IPS-NIHi7 (cell line): ENCODE measurements around the gene SYTL5.
A peak's percentile ranks its signal among the peaks of the same experiment; 100 is the strongest.
"Not testable (repeated sequence)": the region's sequence is repeated elsewhere in the genome, so short reads cannot be mapped to it uniquely, and the experiment has no call there.

Experiments used
- DNase-seq: peaks from one replicate; pipeline ENCODE4 v3.0.0; 2012; ENCODE audit warnings: mixed read lengths; ENCODE audit errors: extremely low spot score

Gene SYTL5

DNA sequence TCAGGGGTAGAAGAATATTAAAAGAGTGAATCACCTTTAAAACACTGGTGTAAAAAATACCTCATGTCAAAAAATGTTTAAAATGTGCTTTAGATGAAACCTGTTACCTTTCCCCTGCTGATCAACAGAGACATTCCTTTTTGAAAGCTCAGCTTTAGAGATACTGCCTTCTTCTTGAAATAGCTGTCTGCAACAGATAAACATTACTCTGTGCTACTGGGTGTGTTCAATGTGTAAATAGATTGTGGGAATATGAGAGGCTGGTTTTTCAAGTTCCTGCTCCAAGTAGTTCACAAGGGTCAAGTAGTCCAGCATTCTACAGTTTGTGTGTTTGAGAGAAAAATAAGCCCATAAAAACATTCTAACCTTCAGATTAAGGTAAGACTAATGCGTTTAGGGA is at the start of gene SYTL5:
Gene SYTL5 (plus strand): TSS at position 263 of the 400 bp plus-strand sequence. CDS start 27,337 bp downstream, outside the sequence.
- no peak for DNase-seq

DNA sequence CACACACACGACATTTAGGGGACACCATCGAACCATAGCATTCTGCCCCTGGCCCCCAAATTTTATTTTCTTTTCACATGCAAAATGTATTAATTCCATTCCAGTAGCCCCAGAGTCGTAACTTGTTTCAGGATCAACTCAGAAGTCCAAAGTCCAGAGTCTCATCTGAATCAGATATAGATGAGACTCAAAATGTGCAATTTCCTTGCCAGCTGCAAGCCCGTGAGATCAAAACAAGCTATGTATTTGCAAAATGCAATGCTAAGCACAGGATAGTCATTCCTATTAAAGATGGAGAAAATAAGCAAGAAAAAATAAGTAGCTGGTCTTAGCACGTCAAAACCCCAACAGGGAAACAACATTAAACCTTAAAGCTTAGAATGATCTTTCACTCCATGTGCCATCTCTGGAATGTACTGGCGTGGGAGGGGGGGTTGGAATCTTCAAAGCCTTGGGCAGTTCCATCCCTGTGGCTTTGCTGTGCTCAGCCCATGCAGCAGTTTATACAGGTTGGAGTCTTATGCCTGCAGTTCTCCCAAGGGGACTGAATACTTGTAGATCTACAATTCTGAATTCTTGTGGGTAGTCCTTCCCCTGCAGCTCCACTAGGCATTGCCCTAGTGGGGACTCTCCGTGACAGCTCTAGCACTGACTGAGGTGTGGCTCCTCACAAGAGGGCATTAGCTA is 47.7 kb upstream of the SYTL5 start:
- no peak for DNase-seq

DNA sequence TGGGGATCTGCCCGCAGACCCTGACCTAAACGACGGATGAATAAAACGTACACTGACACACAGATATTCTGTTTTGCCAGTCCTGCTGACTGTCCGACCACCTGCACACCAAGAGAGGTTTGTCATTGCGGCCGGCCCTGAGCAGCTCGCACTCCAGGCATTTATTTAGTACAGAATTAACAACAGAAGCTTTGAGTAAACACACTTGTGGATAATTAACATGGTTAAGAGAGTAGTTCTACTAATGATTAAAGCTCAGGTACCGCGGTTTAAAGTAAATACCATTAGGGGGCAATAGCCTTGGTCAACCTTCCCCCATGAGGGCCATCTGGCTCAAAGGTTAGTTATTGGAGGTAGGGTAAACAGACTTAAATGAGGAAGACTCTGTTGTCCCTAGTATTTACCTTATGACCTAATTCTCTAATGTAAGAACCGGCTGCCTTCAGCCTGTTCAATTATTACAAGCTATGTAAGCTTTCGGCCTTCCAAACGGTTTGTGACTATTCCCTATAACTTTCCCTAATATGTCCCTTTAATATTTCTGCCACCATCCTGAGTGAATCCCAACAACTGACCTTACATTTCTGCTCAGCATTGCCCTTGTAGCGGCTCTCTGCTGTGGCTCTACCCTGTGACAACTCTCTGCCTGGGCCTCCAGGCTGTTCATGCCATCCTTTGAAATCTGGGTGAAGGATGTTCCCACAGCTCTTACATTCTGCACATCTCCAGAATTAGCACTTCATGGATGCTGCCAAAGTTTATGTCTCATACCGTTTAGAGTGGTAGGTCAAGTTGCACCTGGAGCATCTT is 46.9 kb upstream of the SYTL5 start:
- no peak for DNase-seq

GRCh38 chrX:37961118-37961517 is 45.2 kb upstream of the SYTL5 start:
- no peak for DNase-seq

- DNase-seq, result no peak
Observed at GRCh38 chrX:37967714-37968113, 38.6 kb upstream of the SYTL5 start.

- DNase-seq, result no peak
Observed at GRCh38 chrX:37975421-37975820, 30.9 kb upstream of the SYTL5 start.

DNA sequence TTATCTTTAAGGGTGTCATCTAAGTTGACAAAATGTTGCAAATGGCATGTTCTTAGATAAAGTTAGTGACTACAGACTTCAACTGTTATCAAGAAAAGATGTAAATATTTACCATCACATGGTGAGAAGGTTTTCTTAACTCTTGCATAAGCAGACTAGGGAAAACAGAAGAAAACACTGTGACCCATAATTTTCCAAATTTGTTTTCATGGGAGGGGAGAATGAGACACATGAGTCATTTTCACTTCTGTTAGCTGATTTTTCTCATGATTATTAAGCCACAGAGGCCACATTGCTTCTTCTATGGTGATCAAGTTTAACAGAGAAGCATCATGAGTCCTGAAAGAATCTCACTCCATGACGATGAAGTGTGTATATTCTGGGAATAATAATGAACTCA is 30.2 kb upstream of the SYTL5 start:
- DNase-seq, result no peak

- DNase-seq, result no peak
Observed at GRCh38 chrX:37984880-37985279, 21.5 kb upstream of the SYTL5 start.

- DNase-seq, result no peak
Observed at GRCh38 chrX:37986893-37987292, 19.5 kb upstream of the SYTL5 start.

DNA sequence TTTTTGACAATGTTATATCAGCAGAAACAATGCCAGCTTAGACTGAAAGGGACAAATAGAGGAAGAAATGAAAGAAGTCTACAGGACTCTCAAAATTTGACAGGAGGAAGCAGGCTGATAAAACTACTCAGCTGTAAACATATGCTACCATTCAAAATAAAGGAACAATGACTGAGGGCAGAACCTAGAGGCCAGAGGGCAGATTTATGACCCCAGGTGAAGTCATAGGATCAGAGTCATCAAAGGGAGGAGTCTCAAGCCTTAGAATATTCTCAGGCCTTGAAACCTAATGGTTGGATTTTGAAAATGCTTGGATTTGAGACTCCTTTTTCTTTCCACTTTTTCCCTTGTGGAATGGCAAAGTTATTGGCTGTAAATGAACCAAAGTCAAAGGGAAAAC is 17.0 kb upstream of the SYTL5 start:
- DNase-seq, result no peak

- not testable (repeated sequence) for DNase-seq
Observed at GRCh38 chrX:37991303-37991702, 15.1 kb upstream of the SYTL5 start.

GRCh38 chrX:37993176-37993575 is 13.2 kb upstream of the SYTL5 start:
- no peak for DNase-seq

GRCh38 chrX:37993837-37994619 is 12.3 kb upstream of the SYTL5 start:
- peak; percentile 71 for DNase-seq

GRCh38 chrX:37995428-37995827 is 10.9 kb upstream of the SYTL5 start:
- DNase-seq, result peak; percentile 18

GRCh38 chrX:37997096-37997495 is 9.3 kb upstream of the SYTL5 start:
- DNase-seq, result no peak

DNA sequence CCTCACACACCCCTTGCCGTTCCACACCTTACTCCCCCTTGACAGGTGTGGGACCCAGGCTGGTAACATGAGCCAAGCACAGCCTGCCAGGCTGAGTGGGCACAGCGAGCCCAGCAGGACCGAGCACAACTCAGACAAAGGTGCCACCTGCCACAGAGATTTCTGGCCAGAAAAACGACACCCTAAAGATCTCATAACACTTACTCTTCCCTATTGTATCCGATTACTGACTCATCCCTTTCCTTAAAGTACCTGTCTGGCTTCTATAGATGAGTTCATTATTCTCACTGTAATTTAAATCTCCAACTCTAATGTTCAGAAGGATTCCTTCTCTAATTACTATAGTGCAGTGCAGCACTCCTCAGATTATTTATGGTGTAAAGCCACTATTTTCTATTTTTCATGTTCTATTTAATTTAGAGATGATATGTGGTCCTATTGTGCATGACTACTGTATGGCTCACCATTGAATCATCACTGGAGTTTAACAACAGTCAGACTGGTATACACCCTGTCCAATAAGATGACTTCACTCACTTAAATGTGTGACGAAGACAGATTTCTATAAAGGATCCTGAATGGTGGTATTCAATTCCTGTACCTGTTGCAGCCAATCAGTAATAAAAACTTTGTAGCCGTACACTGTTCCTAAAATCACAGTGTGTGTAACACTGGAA is 7.6 kb upstream of the SYTL5 start:
- DNase-seq, result no peak

DNA sequence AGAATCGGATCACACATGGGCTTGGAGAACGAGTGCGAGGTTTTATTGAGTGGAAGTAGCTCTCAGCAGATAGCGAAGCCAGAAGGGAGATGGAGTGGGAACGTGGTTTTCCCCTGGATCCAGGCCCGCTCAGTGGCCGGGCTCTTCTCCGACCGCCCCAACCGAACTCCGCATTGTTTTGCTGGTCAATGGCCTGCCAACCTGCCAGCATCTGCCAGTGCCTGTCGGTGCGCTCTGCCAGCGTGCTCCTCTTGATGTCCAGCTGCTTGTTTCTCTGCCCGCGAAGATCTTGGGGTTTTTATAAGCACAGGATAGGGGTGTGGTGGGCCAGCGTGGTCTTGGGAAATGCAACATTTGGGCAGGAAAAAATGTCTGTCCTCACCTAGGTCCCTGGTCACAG is 5.6 kb upstream of the SYTL5 start:
- no peak for DNase-seq

GRCh38 chrX:38004046-38004445 is 2.3 kb upstream of the SYTL5 start:
- no peak for DNase-seq

GRCh38 chrX:38006778-38007177 is 425 bp downstream of the SYTL5 start:
- no peak for DNase-seq

DNA sequence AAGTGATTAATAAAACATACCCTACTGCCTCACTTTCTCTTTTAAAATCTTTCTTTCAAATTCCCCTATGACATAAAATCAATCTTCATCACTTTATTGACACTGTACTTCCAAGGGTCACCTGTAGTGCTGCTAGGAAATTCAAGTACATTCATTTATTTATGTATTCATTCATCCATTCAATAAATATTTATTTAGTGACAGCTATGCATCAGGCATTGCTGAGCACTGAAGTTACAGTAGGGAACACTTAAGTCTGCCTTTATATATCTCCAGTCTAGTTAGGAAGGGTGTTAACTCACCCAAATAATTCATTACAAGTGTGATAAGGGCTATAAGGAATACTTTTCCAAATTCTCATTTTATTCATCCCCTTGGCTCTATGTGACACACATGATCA is 2.3 kb downstream of the SYTL5 start:
- no peak for DNase-seq

DNA sequence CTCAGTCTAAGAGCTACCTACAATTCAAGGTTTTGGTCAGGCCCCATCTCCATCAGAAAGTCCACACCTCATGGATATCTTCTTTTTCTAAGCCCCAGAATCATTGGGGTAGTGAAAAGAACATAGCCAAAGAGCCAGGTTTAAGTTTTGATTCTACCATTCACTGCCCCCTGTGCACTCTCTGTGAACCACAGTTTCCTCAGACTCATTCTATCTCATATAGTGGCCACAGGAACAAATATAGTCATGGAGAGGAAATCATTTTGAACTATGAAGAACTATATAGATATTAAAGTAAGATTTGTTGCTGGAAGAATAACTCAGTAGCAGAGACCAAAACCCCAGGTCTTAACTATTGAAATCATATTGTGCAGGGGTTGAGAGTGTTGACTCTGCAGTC is 3.3 kb downstream of the SYTL5 start:
- no peak for DNase-seq
